CD4-positive, alpha-beta T cell treated with Interleukin-15 for 1 hour (primary cell): ENCODE data around the gene PURB.
"Not testable (repeated sequence)": the region's sequence is repeated elsewhere in the genome, so short reads cannot be mapped to it uniquely, and the experiment has no call there.

ENCODE experiments used
- DNase-seq: peaks from one replicate; pipeline ENCODE4 v3.0.0-alpha.2; 2020

Gene PURB

GRCh38 chr7:44891372-44891771 lies 6.0 kb upstream of the PURB start:
- DNase-seq, result peak; percentile 44

- no peak for DNase-seq
Measured at GRCh38 chr7:44889086-44889781, 3.9 kb upstream of the PURB start.

DNA sequence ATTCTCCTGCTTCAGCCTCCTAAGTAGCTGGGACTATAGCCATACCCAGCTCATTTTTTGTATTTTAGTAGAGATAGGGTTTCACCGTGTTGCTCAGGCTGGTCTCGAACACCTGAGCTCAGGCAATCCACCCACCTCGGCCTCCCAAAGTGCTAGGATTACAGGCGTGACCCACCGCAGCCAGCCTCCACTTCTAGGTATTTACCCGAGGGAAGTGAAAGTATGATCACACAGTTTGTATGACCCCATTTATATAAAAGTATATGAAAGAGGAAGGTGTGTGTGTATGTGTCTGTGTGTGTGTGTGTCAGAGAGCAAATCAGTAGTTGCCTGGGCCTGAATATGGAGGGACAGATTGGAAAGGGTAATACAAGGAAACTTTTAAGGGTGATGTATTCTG lies 2.0 kb upstream of the PURB start:
- DNase-seq, result peak; percentile 63

DNA sequence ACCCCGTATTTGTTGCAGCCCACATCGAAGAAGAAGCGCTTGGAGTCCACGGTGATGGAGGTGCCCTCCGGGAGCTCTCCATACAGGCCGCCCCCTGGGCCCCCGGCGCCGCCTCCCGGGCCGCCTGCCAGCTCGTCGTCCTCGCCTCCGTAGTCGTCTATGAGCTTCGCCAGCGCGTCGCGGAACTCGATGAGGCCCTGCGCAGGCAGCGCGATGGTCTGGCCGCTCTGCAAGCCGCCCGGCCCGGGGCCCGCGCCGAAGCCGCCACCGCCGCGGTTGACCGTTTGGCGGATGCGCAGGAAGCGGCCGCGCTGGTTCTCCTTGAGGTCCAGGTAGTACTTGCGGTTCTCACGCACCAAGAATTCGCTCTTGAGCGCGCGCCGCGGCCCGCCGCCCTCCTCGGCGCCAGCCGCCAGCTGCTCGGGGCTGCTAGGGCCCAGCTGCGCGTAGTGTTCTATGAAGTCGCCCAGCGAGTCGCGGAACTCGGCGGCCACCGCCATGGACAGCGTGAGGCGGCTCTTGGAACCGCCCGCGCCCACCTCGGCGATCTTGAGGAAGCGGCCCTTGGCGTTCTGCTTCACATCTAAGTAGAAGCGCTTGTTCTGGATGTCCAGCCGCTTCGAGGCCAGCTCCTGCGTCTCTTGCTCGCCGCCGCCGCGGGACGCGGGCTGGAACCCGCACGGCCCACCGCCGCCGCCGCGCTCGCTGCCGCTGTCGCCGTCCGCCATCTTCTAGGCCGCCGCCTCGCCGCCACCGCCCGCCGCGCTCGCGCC lies 523 bp downstream of the PURB start:
- DNase-seq, result peak; percentile 47

- no peak for DNase-seq
Measured at GRCh38 chr7:44883961-44884620, 1.2 kb downstream of the PURB start.

GRCh38 chr7:44882899-44883298 lies 2.4 kb downstream of the PURB start:
- DNase-seq, result no peak

DNA sequence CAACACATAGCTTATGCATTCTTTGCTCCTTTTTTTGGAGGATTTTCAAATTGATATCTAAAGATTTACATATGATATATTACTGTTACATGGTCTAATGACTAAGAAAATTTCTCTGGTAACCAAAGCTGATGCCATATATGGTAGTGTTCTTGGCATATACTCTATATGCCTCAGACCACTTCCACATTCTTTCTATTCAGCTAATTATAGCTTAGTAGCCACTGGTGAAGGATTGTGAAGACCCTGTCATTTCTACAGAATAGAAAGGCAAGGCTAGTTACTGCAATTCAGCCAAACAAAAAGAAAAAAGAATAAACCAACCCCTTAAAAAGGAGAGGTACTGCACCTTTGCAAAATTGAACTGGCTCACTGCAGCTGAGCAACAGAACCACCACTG lies 3.7 kb downstream of the PURB start:
- no peak for DNase-seq

DNA sequence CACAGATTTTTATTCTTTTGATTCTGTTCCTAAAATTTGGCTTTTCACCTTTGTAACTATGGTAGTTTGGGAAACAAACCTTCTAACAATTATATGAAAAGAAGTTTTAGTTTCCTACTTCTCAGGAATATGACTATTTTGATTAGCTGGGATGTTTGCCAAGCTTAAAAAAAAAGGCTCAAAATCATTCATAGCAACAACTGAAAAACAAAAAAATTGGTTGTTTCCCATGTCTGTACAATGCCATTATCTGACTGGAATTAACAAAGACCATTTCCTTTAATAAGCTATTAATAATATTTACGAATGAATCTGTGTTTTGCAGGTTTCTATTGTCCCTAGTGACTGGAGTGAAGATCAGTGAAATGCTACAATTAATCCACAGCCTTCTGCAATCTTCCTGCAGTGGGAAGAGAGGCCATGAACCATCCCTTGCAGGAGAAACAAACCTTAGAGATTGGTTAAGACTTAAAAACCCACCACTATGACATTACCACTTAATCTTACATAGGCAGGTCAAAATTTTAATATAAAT lies 4.2 kb downstream of the PURB start:
- DNase-seq, result no peak

- DNase-seq, result no peak
Measured at GRCh38 chr7:44880317-44881018, 4.9 kb downstream of the PURB start.

DNA sequence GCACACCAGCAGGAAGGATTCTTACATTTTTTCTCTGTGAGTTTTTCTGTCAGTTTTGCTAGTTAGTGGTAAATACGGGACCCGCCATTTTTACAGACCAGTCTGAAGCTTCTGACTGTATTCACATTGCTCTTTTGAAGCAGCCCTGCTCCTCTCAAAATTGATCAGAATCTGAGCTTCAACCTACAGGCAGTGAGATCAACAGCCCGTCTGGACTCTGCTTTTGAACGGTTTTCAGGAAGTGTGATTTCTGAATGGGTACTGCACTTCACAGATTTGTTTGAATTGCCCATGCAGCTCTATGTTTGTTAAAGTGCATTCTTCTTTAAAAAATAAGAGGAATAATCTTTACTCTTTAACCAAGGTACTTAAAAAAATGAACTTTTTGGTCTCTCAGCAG lies 8.9 kb downstream of the PURB start:
- DNase-seq, result no peak

- DNase-seq, result no peak
Measured at GRCh38 chr7:44875241-44875640, 10.1 kb downstream of the PURB start.

GRCh38 chr7:44872787-44873186 lies 12.5 kb downstream of the PURB start:
- DNase-seq, result no peak

GRCh38 chr7:44871918-44872317 lies 13.4 kb downstream of the PURB start:
- not testable (repeated sequence) for DNase-seq

GRCh38 chr7:44870780-44871179 lies 14.6 kb downstream of the PURB start:
- DNase-seq, result not testable (repeated sequence)

- DNase-seq, result not testable (repeated sequence)
Measured at GRCh38 chr7:44870336-44870735, 15.0 kb downstream of the PURB start.

DNA sequence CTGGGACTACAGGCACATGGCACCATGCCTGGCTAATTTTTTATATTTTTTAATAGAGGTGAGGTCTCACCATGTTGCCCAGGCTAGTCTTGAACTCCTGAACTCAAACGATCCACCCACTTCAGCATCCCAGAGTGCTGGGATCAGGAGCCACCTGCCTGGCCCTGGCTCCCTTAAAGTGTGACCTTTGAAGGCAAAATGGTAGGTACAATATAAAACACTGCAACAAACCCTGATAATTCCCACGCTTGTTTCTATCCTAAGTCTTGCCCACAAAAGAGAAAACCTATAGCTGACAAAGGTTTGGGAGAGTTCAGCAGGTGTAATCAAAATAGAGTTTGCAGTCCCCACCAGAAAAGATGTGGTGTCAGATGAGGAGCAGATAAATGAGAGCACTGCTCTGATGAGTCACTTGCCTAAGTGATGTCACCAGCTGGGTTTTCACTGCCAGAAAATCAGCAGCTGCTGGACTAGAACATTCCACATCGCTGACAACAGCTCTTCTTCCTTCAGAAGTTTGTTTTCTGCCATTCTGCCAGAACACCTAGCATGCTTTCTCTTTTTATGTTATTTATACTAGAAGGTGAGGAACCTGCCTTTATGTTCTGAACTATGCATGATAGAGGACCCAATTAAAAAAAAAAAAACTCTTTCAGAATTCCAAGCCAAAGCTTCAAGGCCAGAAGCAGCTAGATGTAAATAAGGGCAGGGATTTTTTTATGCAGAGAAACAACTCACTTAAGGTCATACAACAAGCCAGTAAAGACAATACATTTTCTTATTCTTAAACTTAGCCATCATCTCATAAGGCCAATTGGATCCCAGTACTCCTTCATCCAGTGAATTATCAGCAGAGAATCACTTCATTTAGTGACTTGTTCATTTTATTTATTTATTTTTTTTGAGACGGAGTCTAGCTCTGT lies 18.0 kb downstream of the PURB start:
- DNase-seq, result no peak

DNA sequence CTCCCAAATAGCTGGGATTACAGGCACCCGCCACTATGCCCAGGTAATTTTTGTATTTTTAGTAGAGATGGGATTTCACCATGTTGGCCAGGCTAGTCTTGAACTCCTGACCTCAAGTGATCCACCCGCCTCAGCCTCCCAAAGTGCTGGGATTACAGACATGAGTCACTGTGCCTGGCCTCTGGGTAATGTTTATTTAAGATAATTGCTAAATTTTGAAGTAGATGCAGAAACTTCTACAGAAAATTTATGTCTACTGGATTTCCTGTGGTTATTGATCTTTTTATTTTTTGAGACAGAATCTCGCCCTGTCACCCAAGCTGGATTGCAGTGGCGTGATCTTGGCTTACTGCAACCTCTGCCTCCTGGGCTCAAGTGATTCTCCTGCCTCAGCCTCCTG lies 23.4 kb downstream of the PURB start:
- DNase-seq, result not testable (repeated sequence)

DNA sequence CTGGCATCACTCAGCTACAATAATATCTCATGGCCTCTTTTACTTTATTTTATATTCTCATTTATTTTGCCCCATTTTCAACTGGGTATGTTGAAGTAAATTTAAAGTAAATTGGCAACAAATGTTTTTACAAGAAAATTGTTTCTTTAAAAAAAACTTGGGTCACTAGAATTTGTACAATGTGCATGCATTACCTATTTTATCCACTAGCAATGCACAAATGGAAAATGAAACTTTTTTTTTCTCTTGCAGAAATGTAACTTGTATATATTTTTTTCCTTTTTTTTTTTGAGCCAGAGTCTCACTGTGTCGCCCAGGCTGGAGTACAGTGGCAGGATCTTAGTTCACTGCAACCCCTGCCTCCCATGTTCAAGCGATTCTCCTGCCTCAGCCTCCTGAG lies 27.2 kb downstream of the PURB start:
- DNase-seq, result no peak

DNA sequence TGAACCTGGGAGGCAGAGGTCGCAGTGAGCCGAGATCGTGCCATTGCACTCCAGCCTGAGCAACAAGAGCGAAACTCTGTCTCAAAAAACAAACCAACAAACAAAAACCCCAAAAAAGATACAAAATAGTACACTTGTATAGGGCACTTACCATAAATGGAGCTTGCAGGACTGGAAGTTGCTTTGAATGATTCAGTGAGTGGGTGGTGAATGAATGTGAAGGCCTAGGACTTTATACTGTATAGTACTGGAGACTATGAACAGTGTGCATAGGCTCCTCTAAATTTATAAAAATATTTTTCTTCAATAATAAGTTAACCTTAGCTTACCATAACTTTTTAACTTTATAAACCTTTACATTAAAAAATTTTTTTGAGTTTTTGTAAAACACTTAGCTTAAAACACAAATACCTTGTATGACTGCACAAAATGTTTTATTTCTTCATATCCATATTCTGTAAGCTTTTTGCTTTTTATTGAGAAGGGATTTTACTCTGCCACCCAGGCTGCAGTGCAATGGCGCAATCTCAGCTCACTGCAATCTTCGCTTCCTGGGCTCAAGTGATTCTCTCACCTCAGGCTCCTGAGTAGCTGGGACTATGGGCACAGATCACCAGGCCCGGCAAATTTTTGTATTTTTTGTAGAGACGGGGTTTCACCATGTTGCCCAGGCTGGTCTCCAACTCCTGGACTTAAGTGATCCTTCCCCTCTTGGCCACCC lies 30.5 kb downstream of the PURB start:
- no peak for DNase-seq

GRCh38 chr7:44853391-44853790 lies 31.9 kb downstream of the PURB start:
- DNase-seq, result no peak

- DNase-seq, result no peak
Measured at GRCh38 chr7:44852590-44852989, 32.7 kb downstream of the PURB start.
